ES-I3 (cell line): ENCODE data around the gene RNF212B.
"Not testable (repeated sequence)": the region's sequence is repeated elsewhere in the genome, so short reads cannot be mapped to it uniquely, and the experiment has no call there.

Experiments used
- H3K36me3 ChIP-seq: 2 replicates; pipeline ENCODE4 v1.6.1; 2013; ENCODE audit warnings: mild to moderate bottlenecking, low read length, control low read depth, moderate library complexity; ENCODE audit not compliant: insufficient read depth
- H3K4me1 ChIP-seq: 2 replicates; pipeline ENCODE4 v1.6.1; 2013; ENCODE audit warnings: mild to moderate bottlenecking, control low read depth, low read length; ENCODE audit not compliant: insufficient read depth
- H3K9ac ChIP-seq: 2 replicates; pipeline ENCODE4 v1.6.1; 2013; ENCODE audit warnings: low read depth, mild to moderate bottlenecking, low read length, moderate library complexity
- H3K9me3 ChIP-seq: 2 replicates; pipeline ENCODE4 v1.6.1; 2013; ENCODE audit warnings: mild to moderate bottlenecking, low read length, moderate library complexity; ENCODE audit not compliant: control insufficient read depth, insufficient read depth

The RNF212B gene, protein sequence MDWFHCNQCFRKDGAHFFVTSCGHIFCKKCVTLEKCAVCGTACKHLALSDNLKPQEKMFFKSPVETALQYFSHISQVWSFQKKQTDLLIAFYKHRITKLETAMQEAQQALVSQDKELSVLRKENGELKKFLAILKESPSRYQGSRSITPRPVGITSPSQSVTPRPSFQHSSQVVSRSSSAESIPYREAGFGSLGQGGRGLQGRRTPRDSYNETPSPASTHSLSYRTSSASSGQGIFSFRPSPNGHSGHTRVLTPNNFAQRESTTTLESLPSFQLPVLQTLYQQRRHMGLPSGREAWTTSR

DNA sequence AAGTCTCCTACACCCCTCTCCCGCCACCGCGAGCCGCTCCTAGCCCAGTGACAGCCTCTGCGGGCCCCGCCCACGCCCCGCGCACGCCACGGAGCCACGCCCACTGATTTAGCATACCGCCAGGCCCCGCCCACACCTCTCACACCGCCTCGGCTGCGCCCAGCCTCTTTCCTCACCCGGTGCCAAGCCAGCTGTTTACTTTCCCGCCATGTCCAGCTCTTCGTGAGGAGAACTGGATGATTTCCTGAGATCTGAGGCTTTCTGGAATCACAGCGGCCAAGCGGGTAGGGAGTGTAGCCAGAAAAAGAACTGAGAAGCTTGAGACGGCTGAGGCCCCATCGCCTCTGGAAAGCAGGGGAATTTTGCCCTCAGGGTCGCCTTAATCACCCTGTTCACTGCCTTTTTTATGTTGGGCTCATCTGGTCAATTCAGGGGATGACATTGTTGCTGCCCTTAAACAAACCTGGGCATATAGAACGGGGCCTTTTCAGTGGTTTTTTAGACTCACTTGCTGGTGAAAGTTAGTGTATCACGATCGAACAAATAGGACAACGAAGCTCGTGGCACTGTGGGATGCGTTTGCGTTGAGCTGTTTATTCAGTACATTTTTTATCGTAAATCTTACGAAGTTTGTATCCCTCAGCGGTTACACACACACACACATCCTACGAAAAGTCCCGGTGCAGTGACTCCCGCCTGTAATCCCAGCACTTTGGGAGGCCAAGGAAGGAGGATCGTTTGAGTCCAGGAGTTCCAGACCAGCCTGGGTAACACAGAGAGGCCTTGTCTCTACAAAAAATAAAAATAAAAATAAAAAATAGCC is at the start of gene RNF212B:
TSS of gene RNF212B (plus strand) at position 165 of the 823 bp plus-strand sequence. CDS start 2,410 bp downstream, outside the sequence.
- peak within 1 kb of the TSS; percentile 73 for H3K9ac ChIP-seq

DNA sequence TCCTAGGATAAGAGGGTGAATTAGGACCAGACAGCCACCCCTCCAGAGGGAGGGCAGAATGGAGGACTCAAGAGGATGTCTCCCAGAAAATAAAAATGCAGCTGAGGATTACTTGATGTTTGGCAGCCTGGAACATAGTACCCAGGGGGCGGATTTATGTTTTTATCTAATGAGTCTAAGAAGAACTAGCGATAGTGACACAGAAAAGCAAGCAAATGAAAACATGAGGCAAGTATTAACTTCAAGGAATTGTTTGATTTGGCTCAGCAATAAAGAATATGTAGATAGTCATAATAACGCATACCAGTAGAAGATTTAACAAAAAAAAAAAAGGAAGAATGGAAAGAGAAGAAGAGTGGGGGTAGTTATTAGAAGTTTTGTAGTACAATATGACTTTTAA is 44.3 kb upstream of the RNF212B start:
- H3K9ac ChIP-seq, result no peak overlapping the region
- no peaks in the 10 kb centered on the region for H3K36me3 ChIP-seq
- H3K4me1 ChIP-seq, result no peaks in the 10 kb centered on the region
- H3K9me3 ChIP-seq, result no peaks in the 10 kb centered on the region

More for the DNA sequence above, at the start of gene RNF212B:
- Histone ChIP-seq H3K4me1 (peaks cover 3% of the 10 kb centered on the region; the same call in 1 of the 2 replicates), H3K36me3 (no peaks in the 10 kb centered on the region), H3K9me3 (no peaks in the 10 kb centered on the region)

DNA sequence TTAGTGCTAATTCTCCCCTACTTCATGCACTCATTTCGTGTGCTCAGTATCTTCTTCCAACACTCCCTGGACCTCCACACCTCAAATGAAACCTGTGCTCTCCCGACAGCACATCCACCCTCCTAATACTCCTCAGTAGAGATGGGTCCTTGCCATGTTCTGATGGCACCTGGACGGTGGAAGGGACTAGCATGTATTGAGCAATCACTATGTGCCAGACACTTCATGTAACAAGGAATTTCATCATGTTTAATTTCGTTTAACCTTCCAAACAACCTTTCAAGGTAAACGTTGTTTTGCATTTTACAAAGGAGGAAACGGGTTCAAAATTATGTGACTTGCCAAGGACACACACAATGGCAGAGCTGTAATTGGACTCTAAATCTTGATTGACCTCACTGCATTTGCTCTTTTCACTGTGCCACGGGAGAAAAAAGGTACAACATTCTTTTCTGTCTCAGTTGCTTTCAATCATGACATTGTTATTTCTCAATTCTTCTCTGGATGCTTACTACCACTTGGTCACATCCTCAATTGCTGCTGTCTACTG is 42.1 kb upstream of the RNF212B start:
- no peaks in the 10 kb centered on the region for H3K9me3 ChIP-seq
- H3K9ac ChIP-seq, result no peak overlapping the region
- H3K36me3 ChIP-seq, result no peaks in the 10 kb centered on the region
- H3K4me1 ChIP-seq, result peaks cover 10% of the 10 kb centered on the region

DNA sequence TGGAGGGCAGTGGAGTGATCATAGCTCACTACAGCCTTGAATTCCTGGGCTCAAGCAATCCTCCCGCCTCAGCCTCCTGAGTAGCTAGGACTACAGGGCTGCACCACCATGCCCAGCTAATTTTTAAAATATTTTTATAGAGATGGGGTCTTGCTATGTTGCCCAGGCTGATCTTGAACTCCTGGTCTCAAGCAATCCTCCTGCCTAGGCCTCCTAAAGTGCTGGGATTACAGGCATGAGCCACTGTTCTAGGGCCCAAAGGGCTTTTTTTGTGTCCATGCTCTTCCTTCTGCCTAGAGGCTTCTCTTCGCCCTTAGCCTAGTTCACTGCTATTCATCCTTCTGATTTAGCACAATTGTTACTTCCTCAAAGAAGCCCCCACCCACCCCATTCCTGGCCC is 41.2 kb upstream of the RNF212B start:
- not testable (repeated sequence) for H3K36me3 ChIP-seq, H3K9me3 ChIP-seq, H3K4me1 ChIP-seq, H3K9ac ChIP-seq

DNA sequence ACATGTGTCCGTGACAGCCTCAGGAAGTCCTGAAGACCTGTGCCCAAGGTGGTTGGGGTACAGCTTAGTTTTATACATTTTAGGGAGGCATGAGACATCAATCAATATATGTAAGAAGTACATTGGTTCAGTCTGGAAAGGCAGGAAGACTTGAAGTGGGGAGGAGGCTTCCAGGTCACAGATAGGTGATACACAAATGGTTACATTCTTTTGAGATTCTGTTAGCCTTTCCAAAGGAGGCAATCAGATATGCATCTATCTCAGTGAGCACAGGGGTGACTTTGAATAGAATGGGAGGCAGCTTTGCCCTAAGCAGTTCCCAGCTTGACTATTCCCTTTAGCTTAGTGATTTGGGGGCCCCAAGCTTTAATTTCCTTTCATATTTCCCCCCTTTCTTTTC is 38.6 kb upstream of the RNF212B start:
- not testable (repeated sequence) for H3K9me3 ChIP-seq, H3K36me3 ChIP-seq, H3K9ac ChIP-seq, H3K4me1 ChIP-seq

DNA sequence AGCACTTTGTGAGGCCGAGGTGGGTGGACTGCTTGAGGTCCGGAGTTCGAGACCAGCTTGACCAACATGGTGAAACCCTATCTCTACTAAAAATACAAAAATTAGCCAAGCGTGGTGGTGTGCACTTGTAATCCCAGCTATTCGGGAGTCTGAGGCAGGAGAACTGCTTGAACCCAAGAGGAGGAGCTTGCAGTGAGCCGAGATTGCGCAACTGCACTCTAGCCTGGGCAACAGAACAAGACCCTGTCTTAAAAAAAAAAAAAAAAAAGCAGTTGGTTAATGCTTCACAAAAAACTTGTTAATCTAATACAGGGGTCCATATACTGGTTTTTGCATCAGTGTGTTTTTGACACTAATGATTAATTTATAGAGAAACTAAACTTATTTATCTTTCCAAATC is 35.7 kb upstream of the RNF212B start:
- Histone ChIP-seq H3K4me1 (peaks cover 16% of the 10 kb centered on the region), H3K36me3 (no peaks in the 10 kb centered on the region), H3K9me3 (no peaks in the 10 kb centered on the region), H3K9ac (no peak overlapping the region)

DNA sequence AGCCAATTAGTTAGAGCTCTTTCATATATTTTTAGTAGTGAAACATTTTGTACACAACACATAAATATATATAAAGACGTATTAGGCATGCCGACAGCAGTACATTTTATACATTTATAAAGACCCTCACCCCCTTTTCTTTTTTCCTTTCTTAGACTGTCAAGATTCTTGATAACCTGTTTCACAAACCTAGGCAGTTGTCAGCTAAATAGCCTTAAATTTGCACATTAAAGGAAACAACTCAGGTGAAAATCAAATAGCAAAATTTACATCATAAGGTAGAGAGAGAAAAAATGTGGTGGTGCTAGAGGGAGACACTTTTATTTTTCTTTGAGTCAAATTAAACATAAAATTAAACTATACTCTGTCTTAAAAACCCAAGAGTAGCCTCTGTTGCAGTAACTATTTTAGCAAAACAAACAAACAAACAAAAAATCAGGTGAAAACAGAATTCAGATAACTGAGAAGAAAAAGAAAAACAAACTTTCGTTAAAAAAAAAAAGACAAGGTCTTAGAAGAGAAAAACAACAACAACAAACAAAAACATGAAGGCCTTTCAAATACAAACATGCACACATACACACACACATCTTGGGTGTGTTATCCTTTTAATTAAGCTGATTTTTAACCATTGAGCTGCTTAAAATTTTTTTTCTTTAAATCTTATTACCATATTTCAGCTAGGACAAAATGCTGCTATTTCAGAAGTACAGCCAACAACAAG is 31.2 kb upstream of the RNF212B start:
- no peaks in the 10 kb centered on the region for H3K9me3 ChIP-seq
- H3K36me3 ChIP-seq, result no peaks in the 10 kb centered on the region
- H3K4me1 ChIP-seq, result peaks cover 19% of the 10 kb centered on the region
- H3K9ac ChIP-seq, result peak overlapping the region; percentile 11

DNA sequence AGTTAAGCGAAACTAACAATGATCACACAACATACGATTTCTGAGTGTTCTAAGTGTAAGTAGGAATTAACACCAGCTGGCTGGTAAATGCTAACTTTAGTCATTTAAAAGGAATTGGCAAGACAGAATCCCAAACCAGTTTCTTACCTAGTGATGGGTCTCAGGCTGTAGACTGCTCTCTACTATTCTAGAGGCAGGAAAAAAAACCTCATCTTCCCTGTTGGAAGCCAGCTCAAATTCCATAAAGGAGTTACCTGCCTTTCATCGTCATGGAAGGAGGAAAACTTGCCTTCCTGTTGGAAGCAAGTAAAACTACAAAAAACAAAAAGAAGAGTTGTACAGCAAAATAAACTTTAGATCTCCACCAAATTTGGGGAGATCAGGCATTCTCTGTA is 30.6 kb upstream of the RNF212B start:
- no peaks in the 10 kb centered on the region for H3K36me3 ChIP-seq
- H3K4me1 ChIP-seq, result peaks cover 19% of the 10 kb centered on the region
- peak overlapping the region; percentile 11 for H3K9ac ChIP-seq
- no peaks in the 10 kb centered on the region for H3K9me3 ChIP-seq

DNA sequence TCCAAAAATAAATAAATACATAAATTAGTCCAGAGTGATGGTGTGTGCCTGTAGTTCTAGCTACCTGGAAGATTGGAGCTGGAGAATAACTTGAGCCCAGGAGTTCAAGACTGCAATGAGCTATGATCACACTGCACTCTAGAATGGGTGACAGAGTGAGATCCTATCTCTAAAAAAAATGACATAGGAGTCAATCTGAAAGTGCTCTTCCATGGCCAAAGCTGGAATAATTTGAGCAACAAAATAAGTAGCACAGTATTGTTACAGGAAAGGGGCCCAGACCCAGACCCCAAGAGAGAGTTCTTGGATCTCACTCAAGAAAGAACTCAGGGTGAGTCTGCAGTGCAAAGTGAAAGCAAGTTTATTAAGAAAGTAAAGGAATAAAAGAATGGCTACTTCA is 29.4 kb upstream of the RNF212B start:
- H3K9me3 ChIP-seq, result no peaks in the 10 kb centered on the region
- no peak overlapping the region for H3K9ac ChIP-seq
- H3K4me1 ChIP-seq, result peaks cover 19% of the 10 kb centered on the region
- no peaks in the 10 kb centered on the region for H3K36me3 ChIP-seq

DNA sequence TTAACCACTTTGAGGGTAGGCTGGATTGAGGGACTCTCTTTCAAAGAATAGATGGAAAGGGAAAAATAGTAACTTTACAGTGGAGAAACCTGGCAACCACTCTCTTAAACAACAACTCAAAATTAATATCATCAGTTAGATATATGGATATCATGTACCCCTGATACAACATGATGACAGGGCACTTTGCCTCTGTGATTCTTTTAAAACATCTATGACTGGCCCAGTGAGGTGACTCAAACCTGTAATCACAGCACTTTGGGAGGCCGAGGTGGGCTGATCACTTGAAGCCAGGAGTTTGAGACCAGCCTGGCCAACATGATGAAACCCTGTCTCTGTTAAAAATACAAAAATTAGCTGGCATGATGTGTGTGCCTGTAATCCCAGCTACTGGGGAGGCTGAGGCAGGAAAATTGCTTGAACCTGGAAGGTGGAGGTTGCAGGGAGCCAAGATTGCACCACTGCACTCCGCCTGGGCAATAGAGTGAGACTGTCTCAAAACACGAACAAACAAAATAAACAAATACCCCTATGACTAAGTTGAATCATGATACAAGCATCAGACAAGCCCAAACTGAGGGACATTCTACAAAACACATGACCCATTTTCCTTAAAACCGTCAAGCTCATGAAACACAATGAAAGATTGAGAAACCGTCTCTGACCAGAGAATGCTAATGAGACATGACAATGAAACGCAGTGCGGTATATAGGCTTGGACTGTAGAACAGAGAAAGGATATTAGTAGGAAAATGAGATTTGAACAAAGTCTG is 27.9 kb upstream of the RNF212B start:
- H3K36me3 ChIP-seq, result no peaks in the 10 kb centered on the region
- no peak overlapping the region for H3K9ac ChIP-seq
- H3K9me3 ChIP-seq, result no peaks in the 10 kb centered on the region
- H3K4me1 ChIP-seq, result peaks cover 19% of the 10 kb centered on the region

DNA sequence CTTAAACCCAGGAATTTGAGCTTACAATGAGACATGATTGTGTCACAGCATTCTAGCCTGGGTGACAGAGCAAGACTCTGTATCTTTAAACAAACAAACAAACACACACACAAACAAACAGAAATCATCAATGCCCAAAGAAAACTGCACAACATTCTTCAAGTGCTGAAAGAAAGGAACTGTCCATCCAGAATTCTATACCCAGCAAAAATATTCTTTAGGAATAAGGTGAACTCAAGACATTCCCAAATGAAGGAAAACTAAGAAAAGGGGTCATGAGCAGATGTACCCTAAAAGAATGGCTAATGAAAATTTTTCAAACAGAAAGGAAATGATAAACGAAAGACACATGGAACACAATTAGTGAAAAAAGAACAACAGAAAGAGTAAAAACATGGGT is 22.3 kb upstream of the RNF212B start:
- no peaks in the 10 kb centered on the region for H3K4me1 ChIP-seq
- H3K9ac ChIP-seq, result no peak overlapping the region
- H3K9me3 ChIP-seq, result no peaks in the 10 kb centered on the region; the same call in 1 of the 2 replicates
- no peaks in the 10 kb centered on the region for H3K36me3 ChIP-seq

DNA sequence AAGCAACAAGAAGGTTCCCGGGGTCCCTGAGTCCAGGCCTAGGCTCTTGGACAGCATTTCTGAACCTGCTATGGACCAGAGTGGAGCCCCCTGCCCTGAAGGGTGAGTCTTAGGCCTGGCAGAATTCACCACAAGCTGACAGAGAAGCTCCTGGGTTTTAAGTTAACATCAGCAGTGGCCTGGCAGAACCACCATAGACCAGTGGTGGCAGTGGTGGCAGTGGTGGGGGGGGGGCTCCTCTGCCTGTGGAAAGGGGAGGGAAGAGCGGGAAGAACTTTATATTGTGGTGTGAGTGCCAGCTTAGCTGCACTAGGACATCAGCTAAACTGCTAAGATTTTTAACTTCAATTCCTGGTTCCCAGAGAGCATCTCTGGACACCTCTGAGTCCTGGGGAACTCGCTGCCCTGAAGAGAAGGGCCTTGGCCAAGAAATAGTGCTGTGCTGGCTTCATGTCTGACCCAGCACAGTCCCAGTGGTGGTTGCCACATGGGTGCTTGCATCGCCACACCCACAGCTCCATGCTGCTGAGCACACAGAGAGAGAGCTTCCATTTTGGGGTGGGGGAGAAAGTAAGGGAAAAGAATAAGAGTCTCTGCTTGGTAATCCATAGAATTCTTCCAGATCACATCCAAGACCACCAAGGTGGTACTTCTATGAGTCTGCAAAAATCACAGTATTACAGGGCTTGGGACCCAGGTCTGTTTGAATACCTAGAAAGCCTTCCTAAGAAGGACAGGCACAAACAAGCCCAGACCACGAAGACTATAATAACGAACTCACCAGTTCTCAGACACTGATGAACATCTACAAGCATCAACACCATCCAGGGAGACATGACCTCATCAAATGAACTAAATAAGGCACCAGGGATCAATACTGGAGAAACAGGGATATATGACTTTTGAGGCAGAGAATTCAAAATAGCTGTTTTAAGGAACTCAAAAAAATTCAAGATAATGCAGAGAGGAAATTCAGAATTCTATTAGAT is 20.4 kb upstream of the RNF212B start:
- Histone ChIP-seq H3K36me3 (no peaks in the 10 kb centered on the region), H3K9ac (no peak overlapping the region), H3K4me1 (no peaks in the 10 kb centered on the region), H3K9me3 (no peaks in the 10 kb centered on the region; the same call in 1 of the 2 replicates)

DNA sequence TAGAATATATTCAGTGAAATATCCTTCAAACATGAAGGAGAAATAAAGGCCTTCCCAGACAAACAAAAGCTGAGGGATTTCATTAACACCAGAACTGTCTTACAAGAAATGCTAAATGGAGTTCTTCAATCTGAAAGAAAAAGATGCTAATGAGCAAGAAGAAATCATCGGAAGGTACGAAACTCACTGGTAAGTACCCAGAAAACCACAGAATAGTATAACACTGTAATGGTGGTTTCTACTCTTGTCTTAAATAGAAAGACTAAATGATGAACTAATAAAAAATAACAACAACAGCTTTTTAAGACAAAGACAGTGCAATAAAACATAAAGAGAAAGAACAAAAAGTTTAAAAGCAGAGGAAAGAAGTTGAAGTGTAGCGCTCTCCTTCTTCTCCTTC is 18.7 kb upstream of the RNF212B start:
- no peaks in the 10 kb centered on the region for H3K4me1 ChIP-seq
- H3K9ac ChIP-seq, result no peak overlapping the region

More for the DNA sequence above, 18.7 kb upstream of the RNF212B start:
- Histone ChIP-seq H3K9me3 (no peaks in the 10 kb centered on the region; the same call in 1 of the 2 replicates), H3K36me3 (no peaks in the 10 kb centered on the region)
